Bone marrow (tissue), 2 donors: ENCODE results near the gene TMEM181.
"Not testable (repeated sequence)": the region's sequence is repeated elsewhere in the genome, so short reads cannot be mapped to it uniquely, and the experiment has no call there.

Experiments used
- DNase-seq, 2 donors: peaks; one replicate each; lab custom pipeline; 2025; lab: John Stamatoyannopoulos, UW

Gene TMEM181

GRCh38 chr6:158596861-158597260 is 37.0 kb downstream of the TMEM181 start:
- DNase-seq, result no peak

GRCh38 chr6:158597565-158597964 is 37.7 kb downstream of the TMEM181 start:
- no peak for DNase-seq

- DNase-seq, result no peak
These were observed 39.7 kb downstream of the TMEM181 start for GRCh38 chr6:158599635-158600034.

- DNase-seq, result no peak
These were observed 43.6 kb downstream of the TMEM181 start for GRCh38 chr6:158603261-158604047.

- no peak for DNase-seq
These were observed 44.1 kb downstream of the TMEM181 start for GRCh38 chr6:158604048-158604406.

GRCh38 chr6:158605266-158605878 is 45.5 kb downstream of the TMEM181 start:
- DNase-seq, result peak in 1 of 2 donors; percentile 38

GRCh38 chr6:158606011-158606410 is 46.1 kb downstream of the TMEM181 start:
- not testable (repeated sequence) for DNase-seq

- no peak for DNase-seq
These were observed 47.0 kb downstream of the TMEM181 start for GRCh38 chr6:158606935-158607334.

- DNase-seq, result no peak
These were observed 47.7 kb downstream of the TMEM181 start for GRCh38 chr6:158607411-158608170.

GRCh38 chr6:158608221-158608620 is 48.3 kb downstream of the TMEM181 start:
- no peak for DNase-seq

- DNase-seq, result no peak
These were observed 49.7 kb downstream of the TMEM181 start for GRCh38 chr6:158609455-158610155.

- no peak for DNase-seq
These were observed 50.6 kb downstream of the TMEM181 start for GRCh38 chr6:158610319-158610968.

GRCh38 chr6:158611039-158611438 is 51.1 kb downstream of the TMEM181 start:
- DNase-seq, result no peak

GRCh38 chr6:158611541-158612370 is 51.9 kb downstream of the TMEM181 start:
- DNase-seq, result no peak

- not testable (repeated sequence) for DNase-seq
These were observed 54.7 kb downstream of the TMEM181 start for GRCh38 chr6:158614606-158615005.

GRCh38 chr6:158618289-158618688 is 58.4 kb downstream of the TMEM181 start:
- DNase-seq, result not testable (repeated sequence)

GRCh38 chr6:158619922-158620801 is 60.3 kb downstream of the TMEM181 start:
- no peak for DNase-seq

GRCh38 chr6:158620963-158621693 is 61.2 kb downstream of the TMEM181 start:
- no peak for DNase-seq
